SW 1271 (cell line): ENCODE results near the gene SULT6B1.
"Not testable (repeated sequence)": the region's sequence is repeated elsewhere in the genome, so short reads cannot be mapped to it uniquely, and the experiment has no call there.

Experiments used
- DNase-seq, 2 experiments: peaks; one replicate each; lab custom pipeline; 2025; lab: John Stamatoyannopoulos, UW

The SULT6B1 gene, protein sequence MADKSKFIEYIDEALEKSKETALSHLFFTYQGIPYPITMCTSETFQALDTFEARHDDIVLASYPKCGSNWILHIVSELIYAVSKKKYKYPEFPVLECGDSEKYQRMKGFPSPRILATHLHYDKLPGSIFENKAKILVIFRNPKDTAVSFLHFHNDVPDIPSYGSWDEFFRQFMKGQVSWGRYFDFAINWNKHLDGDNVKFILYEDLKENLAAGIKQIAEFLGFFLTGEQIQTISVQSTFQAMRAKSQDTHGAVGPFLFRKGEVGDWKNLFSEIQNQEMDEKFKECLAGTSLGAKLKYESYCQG

DNA sequence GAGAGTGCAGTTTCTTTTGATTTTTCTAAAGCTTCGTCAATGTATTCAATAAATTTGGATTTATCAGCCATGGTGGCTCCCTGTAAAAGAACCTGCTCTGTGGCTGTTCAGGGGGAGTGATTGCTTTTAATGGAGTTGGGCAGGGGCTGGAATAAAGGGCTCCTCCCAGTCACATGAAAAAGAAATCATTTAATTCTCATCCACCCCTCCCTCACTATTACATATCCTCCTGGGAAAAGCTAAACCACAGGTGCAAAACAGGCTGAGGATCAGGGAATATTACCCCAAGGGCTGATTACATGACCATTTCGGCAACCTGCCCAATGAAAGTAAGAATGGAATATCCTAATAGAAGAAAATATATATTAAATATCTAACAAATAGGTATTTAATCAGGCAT is at the start of gene SULT6B1:
SULT6B1 (minus strand) TSS at position 101 of the 400 bp plus-strand sequence; CDS start at position 71, 30 bp downstream.
- DNase-seq, result no peak

DNA sequence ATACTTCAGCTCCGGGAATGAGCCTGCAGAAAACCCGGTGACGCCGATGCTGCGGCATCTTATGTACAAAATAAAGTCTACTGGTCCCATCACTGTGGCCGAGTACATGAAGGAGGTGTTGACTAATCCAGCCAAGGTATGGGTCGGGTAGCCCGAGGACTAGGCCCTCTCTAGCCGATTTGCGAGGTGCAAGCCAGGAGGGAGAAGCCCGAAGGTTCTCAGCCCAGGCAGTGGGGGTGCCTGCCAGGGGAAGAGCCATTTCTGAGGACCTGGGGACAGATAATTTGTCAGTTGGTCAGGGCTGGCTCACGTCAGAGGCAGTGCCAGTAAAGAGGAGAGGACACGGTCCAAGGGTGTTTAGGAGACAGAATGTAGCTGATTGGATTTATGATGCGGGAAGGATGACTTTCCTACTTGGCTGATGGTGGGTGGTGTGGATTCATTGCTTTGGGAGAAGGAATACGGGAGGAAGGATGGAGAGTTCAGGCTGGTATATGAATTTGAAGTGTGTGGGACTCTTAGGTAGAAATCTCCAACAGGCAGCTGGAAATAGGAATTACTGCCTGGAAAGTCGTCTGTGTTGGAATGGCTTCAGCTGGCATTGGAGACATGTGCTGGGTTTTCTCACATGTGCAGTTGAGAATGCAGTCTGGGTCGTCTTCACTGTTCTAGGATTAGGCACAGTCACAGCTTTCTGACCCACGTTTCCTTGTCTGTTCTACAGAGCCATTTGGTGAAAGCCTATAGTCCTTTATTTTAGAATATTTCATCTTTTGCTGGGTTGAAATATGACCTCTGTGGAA is 43.9 kb upstream of the SULT6B1 start:
- no peak for DNase-seq

DNA sequence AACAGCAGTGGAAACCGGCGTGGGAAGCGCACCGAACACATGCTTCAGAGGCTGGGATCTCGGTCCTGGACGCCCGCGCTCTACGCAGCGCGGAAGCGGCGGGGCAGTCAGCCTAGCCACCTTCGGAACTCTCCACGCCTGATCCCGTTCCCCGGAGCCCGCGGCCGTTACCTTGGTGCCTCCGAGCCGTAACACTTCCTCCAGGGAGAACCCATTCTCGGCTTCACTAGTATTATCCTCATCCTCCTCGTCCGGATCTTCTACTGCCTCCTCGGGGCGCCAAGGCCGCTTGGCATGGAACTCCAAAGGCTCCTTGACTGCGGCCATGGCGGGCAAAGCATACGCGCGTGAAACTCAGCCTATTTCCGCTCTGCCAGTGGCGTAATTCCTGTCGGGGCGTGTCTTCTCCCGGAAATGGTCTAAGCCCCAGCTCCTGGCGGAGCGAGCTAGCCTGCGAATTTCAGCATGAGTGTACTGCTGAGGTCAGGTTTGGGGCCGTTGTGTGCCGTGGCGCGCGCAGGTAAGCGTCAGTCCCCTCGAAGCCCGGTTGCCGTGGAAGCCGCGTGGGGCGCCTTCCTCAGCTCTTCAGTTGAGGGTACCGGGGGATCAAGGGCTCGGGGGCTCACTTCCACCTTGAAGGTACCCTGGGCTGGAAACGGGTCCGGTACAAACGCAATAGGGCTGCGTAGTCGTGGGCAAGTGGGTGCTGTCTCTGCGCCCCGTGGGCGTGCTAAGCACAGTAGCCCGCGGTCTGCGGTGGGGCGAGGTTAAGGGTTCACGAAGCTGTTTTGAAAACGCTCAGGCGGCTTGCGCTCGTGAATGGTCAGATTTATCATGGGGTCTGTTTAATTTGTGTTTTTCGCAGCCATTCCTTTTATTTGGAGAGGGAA is 43.0 kb upstream of the SULT6B1 start, which contains the start of the genes CEBPZ and NDUFAF7:
CEBPZ (minus strand) TSS at position 356 of the 890 bp plus-strand sequence; CDS start at position 327, 29 bp downstream.
NDUFAF7 (plus strand) TSS at position 418 of the 890 bp plus-strand sequence; CDS start at position 466, 48 bp downstream.
- peak; percentile 89 to 91 for DNase-seq

DNA sequence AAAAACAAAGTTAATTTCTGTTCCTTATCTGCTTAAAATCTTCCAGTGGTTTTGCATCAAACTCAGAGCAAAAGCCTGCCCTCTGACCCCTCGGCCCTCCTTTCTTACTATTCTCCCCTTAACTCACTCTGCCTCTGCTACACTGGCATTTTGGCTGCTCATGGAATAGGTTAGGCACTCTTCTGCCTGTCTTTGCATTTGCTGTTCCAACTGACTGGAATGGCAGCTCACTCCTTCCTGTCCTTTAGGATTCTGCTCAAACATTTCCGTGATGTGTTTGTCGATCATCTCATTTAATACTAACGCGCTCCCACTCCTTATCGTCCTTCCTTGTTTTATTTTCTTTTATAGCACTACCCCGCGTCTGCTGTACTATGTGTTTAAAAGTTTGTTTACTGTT is 42.1 kb upstream of the SULT6B1 start:
- DNase-seq, result peak in 1 of 2 experiments; percentile 31

DNA sequence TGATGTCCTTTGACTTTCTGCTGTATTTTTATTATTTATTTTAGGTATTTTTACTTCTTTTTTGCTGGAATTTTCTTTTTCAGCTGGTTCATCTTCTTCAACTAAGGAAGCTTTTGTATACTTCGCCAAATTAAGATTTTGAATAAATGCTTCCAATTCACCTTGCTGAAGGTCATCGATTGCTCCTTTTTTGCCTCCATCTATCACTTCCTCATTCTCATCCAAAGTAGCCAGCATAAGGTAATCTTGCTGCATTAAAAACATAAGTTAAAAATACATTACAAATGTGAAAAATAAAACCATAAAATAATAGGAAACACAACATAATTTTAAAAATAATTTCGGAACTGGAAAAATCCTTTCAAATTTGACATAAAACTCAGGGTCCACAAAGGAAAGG is 40.3 kb upstream of the SULT6B1 start:
- no peak for DNase-seq

DNA sequence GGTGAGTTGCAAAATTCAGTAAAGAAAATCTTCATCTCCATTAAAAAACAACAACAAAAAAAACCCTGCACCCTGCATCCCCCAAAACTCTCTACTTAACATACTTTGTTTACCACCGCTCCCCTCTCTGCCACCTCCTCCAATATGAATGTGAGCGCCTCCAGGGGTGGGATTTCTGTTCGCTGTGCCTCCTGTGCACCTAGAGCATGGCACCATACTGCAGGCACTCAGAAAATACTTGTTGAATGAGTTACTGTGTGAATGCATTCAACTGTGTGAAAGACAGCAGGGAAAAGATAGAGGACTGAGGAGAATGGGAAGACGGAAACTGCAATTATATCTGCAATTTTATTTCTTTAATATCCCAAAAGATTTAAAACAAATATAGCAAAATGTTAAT is 38.4 kb upstream of the SULT6B1 start:
- no peak for DNase-seq

DNA sequence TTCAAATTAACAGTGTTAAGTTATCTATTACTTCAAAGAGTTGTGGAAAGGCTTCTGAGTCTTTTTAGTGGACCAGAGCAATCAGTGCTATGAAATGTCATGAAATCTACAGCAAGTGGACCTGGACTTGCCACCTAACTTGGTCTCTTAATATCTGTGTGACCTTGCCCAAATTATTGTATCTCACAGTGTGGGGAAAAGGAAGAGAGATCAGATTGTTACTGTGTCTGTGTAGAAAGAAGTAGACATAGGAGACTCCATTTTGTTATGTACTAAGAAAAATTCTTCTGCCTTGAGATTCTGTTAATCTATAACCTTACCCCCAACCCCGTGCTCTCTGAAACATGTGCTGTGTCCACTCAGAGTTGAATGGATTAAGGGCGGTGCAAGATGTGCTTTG is 36.7 kb upstream of the SULT6B1 start:
- not testable (repeated sequence) for DNase-seq

DNA sequence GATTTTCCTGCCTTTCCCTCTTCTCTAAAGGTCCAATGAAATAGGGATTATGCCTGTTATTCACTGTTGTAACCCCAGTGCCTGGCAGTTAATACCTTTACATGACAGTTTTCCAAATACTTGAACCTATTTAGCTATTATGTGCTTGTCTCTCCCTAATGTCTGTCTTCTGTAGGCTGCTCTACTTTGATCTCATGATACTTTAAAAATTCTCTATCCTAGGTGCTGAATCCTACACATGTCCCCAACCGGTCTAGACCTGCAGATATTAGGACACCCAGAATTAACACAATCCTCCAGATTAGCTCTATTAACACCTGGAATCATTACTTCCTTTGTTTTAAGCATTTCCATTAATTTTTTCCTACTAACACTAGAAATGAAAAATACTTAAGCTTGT is 35.6 kb upstream of the SULT6B1 start:
- no peak for DNase-seq

DNA sequence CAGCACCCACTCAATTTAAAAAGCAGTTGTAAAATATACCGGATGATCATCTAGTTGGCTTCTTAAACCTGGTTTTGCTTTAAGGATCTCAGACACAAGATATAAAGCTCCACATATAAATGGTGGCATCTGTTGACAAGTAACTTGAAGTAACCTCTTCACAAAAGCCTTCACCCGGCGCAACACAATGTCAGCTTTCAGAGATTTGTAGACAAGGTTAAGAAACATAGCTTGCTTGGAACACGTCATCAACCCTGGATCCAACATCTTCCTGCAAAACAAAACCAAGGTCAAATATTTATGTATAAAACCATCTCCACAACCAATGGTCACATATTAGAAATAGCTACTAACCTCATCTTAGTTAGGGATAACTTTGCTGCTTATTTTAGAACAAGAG is 34.7 kb upstream of the SULT6B1 start:
- DNase-seq, result no peak

DNA sequence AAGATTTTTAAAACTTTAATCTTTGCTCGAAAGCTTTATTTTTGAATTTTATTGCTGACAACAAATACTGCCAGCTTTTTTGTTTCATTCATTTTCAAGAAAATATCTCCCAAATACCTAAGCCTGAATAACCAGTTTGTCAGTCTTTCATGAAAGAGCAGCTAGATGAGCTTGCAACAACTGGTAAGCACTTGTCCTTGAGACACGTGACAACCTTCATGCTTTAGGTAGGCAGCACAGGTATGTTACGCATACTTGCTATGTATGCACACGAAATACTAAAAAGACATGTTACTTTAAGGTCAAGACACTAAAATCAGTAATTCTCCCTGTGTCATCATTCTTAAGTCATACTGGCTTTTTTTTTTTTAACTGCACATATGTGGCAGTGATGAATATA is 30.6 kb upstream of the SULT6B1 start:
- no peak for DNase-seq

DNA sequence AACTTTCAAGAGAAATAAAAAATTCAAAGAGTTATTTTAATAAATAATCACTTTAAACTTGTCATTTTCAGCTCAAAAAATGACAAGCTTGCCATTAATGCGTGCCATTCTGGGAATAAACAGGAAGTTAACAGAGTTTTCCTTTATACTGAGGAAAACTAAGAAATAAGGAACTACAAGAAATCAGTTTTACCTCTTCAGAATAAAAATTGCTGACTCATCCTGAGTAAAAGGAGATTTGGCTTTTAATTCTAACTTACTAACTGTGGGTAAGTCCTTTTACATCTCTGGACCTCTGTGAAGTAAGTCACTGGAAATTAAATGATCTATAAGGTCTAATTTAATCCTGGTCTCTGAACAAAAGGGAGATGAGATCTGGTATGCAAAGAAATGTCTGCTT is 26.8 kb upstream of the SULT6B1 start:
- DNase-seq, result no peak

DNA sequence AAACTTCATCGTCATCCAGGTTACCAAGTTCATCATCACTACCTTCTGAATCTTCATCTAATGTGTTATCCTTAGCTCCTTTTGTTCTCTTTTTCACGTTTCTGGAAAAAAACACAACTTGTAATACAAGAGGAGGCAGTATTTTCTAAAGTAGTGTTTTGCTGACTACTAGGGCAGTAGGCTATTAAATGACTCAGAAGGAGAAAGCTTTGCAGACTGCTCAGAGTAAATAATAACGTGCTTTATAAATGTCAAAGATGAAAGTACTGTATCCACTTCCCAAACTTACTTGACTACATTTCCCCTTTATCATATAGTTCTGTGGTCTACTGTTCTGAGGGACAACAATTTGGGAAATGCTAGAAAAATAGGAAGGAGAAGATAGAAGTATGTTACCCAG is 23.5 kb upstream of the SULT6B1 start:
- no peak for DNase-seq

DNA sequence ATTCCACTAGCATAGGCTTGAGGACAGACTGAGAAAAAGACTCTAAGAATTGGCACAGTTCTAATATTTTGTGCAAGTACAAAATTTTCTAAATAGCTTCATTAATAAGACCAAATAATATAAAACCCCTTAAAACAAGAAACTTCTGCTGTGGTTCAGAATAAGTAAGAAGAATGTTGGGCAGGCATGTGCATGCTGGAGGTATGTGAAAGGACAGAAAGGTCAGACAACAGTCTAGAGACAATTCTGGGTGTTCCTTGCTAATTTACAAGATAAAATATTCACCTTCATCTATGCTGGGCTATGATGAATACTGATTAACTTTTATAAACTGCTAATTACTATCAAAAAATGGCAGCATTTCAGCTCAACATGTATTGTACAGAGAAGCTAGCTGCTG is 22.7 kb upstream of the SULT6B1 start:
- no peak for DNase-seq

DNA sequence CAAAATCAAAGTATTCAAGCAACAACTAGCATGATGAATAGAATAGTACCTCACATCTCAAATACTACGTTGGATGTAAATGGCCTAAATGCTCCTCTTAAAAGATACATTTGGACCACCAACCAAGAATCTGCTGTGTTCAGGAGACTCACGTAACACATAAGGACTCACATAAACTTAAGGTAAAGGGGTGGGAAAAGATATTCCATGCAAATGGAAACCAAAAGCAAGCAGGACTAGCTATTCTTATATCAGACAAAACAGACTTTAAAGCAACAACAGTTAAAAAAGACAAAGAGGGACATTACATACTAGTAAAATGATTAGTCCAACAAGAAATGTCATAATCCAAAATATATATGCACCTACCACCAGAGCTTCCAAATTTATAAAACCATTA is 18.3 kb upstream of the SULT6B1 start:
- not testable (repeated sequence) for DNase-seq

DNA sequence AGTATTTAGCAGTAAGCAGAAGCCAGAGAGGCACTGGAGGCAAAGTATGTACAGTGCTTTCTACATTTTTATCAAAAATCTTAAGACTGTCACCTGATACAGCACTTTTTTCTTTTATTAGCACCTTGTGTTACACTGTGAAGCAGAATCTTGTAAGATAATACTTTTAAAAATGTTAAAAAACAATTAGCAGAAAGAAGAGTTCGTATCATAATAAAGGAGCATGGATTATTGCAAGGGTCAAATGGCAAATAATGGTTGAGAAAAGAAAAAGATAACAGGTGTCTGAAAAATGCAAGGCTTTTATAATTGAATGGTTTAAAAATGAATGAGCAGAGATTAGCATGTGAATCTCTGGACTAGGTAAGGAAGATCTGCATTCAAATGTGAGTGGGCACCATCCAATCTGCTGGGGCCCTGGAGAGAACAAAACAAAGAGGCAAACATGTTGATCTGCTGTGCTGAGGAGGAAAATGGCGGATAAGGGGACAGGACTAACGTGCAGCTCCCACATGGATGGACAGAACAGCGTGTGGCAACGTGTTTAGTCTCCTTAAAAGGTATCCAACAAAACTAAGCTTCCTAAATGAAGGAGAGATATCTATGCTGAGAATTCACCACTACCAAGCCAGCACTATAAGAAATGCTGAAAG is 17.3 kb upstream of the SULT6B1 start:
- DNase-seq, result no peak

DNA sequence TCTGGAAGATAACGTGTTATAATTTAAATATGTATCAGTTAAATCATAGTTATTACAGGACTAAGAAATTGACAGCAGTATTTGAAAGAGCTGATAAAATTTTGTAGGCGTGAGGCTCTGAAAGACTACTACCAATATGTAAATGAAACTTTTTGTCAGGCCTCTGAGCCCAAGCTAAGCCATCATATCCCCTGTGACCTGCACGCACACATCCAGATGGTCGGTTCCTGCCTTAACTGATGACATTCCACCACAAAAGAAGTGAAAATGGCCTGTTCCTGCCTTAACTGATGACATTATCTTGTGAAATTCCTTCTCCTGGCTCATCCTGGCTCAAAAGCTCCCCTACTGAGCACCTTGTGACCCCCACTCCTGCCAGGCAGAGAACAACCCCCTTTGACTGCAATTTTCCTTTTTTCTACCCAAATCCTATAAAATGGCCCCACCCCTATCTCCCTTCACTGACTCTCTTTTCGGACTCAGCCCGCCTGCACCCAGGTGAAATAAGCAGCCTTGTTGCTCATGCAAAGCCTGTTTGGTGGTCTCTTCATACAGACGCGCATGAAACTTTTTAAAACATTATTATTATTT is 16.7 kb upstream of the SULT6B1 start:
- not testable (repeated sequence) for DNase-seq

DNA sequence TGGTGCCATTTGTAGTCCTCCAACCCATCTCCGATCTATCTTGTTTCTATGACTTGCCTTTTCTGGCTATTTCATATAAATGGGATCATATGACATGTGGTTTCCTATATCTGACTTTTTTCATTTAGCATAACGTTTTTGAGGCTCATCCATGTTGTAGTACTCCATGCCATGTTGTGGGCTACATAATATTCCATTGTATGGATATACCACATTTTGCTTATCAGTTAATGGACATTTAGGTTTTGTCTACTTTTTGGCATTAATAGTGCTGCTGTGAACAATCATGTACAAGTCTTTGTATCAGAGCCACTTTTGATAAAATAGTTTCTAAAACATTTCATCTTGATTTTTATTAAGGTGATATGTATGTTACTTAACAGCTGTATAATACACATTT is 15.2 kb upstream of the SULT6B1 start:
- no peak for DNase-seq

DNA sequence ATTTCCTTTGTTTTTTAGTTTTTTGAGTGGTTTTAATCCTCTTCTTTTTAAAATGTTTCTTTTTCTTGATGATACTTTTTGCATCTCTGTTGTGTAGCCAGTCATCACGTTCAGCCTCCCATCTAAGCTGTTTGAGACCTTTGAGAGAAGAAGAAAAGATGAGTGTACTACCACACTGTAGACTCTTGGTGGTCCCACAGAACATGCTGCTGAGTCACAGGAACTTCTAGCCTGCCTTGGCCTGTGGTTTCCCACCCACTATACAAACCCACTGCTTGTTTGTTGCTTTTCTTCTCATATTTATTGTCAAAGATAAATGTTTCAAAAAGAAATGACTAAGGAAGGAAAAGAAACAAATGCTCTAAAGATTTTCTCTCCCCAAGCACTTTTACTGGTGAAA is 13.3 kb upstream of the SULT6B1 start:
- DNase-seq, result no peak

DNA sequence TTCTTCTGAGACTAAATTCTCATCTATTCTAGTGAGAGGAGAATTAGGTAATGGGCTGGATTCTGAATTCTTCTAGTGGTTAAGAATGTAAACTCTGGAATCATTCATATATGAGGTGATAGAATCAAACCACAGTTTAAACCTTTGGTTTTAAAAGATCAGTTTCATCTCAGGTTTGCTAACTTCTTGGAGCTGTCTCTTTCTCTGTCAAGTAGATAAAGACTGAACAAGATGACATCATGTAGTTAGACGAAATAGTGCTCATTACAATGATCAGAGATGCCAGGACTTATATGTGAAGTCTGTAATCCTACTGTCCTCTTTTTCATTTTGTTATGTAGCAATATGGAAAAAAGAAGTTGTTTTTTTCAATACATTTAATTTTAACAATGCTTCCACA is 12.7 kb upstream of the SULT6B1 start:
- DNase-seq, result no peak

DNA sequence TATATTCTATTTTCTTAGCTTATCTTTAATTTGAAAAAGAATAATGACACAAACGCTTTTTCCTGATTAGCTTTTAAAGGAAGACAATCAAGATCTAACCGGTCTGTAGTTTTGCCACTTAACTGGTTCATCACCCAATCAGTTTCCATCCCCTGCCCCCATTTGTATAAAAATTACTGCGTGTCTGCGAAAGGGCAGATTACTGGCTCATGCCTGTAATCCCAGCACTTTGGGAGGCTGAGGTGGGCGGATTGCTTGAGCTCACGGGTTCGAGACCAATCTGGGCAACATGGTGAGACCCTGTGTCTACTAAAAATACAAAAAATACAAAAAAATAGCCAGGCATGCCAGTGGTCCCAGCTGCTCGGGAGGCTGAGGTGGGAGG is 10.2 kb upstream of the SULT6B1 start:
- DNase-seq, result no peak
